Hematopoietic multipotent progenitor cell treated with erythropoietin and hydrocortisone succinate and interleukin-3 and kit ligand, for 17 days (in vitro differentiated cells): Measurements from ENCODE around the gene TESK1.
A peak's percentile ranks its signal among the peaks of the same experiment; 100 is the strongest.

Experiments used
- DNase-seq: peaks from one replicate; pipeline ENCODE4 v3.0.0-alpha.2; 2015; ENCODE audit warnings: low spot score

The TESK1 gene

GRCh38 chr9:35646533-35647265 is 41.6 kb downstream of the TESK1 start:
- DNase-seq: peak; percentile 87

GRCh38 chr9:35649431-35650340 is 44.6 kb downstream of the TESK1 start:
- DNase-seq: no peak

- DNase-seq: no peak
Measured at GRCh38 chr9:35650341-35651158, 45.5 kb downstream of the TESK1 start, which contains the start of gene SIT1. SIT1 (minus strand) TSS chr9:35650931; CDS start chr9:35650853, 78 bp downstream.

GRCh38 chr9:35651956-35652828 is 47.1 kb downstream of the TESK1 start:
- no peak for DNase-seq

GRCh38 chr9:35652829-35653209 is 47.8 kb downstream of the TESK1 start:
- no peak for DNase-seq

GRCh38 chr9:35653611-35654010 is 48.5 kb downstream of the TESK1 start:
- no peak for DNase-seq

GRCh38 chr9:35656348-35656747 is 51.3 kb downstream of the TESK1 start:
- DNase-seq: no peak

- no peak for DNase-seq
Measured at GRCh38 chr9:35656831-35657545, 51.9 kb downstream of the TESK1 start.

GRCh38 chr9:35657546-35658136 is 52.6 kb downstream of the TESK1 start, which contains the start of gene RMRP:
RMRP (minus strand) TSS chr9:35658019.
- peak; percentile 95 for DNase-seq

GRCh38 chr9:35658137-35658967 is 53.3 kb downstream of the TESK1 start, which contains the start of gene CCDC107:
CCDC107 (plus strand) TSS chr9:35658292; CDS start chr9:35658380, 88 bp downstream.
- peak; percentile 97 for DNase-seq

- no peak for DNase-seq
Measured at GRCh38 chr9:35658968-35659220, 53.8 kb downstream of the TESK1 start.

GRCh38 chr9:35659340-35659739 is 54.3 kb downstream of the TESK1 start:
- DNase-seq: no peak
